Measurements from ENCODE around the gene S1PR5.

Gene S1PR5

GRCh38 chr19:10546817-10547216, 29.6 kb upstream of the S1PR5 start:
- Histone ChIP-seq H3K4me2 (ENCODE audit: low read length) (no peak overlapping the region), H3K4me1 (peaks cover 7% of the 10 kb centered on the region), H2AFZ (no peak overlapping the region), H3K27me3 (ENCODE audit: control insufficient read depth, insufficient read depth, low read length) (no peaks in the 10 kb centered on the region), H3K36me3 (ENCODE audit: control insufficient read depth, insufficient read depth, low read length) (no peaks in the 10 kb centered on the region), H3K9ac (no peak overlapping the region), H3K4me3 (ENCODE audit: low read depth, low read length) (no peak overlapping the region), H3K9me3 (ENCODE audit: control insufficient read depth, low read length) (no peaks in the 10 kb centered on the region), H3K79me2 (peaks cover 13% of the 10 kb centered on the region), H3K27ac (no peak overlapping the region)
- TF ChIP-seq CTCF (IDR thresholded peaks at IDR 0.05), result no peak

DNA sequence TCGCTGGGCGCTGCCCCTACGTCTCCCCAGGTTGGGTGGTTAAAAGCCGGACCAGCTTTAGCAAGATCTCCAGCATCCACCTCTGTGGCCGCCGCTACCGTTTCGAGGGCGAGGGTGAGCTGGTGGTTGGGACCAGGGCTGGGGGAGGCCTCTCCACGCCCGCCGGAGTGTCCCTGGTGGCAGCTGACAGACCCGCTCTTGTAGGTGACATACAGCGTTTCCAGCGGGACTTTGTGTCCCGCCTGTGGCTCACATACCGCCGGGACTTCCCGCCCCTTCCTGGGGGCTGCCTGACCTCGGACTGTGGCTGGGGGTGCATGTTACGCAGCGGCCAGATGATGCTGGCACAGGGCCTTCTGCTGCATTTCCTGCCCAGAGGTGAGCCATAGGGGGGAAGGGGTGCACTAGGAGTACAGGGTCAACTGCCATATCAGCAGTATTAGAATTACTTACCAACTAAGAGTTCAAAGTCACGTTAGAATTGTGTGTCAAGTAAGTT, 27.6 kb upstream of the S1PR5 start:
- no peaks in the 10 kb centered on the region for H3K27me3 ChIP-seq (ENCODE audit: control insufficient read depth, insufficient read depth, low read length)
- H3K9ac ChIP-seq, result no peak overlapping the region
- peaks cover 13% of the 10 kb centered on the region for H3K79me2 ChIP-seq
- H3K4me2 ChIP-seq (ENCODE audit: low read length), result peak overlapping the region; percentile 94
- no peak for TF ChIP-seq CTCF (IDR thresholded peaks at IDR 0.05)
- peak overlapping the region; percentile 88 for H3K27ac ChIP-seq
- peak overlapping the region; percentile 79 for H3K4me3 ChIP-seq (ENCODE audit: low read depth, low read length)
- H3K36me3 ChIP-seq (ENCODE audit: control insufficient read depth, insufficient read depth, low read length), result no peaks in the 10 kb centered on the region
- no peak overlapping the region for H2AFZ ChIP-seq
- peaks cover 7% of the 10 kb centered on the region for H3K4me1 ChIP-seq
- H3K9me3 ChIP-seq (ENCODE audit: control insufficient read depth, low read length), result no peaks in the 10 kb centered on the region

DNA sequence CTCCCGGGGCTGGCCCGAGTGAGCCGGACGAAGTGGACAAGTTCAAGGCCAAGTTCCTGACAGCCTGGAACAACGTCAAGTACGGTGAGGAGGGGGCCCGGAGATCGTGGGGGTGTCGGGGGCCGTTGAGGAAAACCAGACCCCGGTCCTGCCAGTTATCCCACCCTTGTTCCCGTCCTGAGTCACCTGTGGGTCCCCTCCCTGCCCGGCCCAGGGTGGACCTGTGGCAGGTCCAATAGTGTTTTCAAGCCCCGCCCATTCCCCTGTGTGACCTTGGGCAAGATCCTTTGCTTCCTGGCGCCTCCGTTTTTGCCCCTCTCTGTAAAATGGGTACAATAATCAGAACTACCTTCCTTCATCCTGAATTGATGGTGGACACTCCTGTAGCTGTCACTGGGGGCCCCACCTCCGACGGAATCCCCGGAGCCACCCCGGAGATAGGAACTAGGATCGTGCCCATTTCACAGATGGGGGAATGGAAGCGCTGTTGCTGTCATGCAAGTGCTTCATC, 27.1 kb upstream of the S1PR5 start:
- Histone ChIP-seq H3K9ac (peak overlapping the region; percentile 91), H3K27ac (peak overlapping the region; percentile 88), H3K79me2 (peaks cover 13% of the 10 kb centered on the region), H3K36me3 (ENCODE audit: control insufficient read depth, insufficient read depth, low read length) (no peaks in the 10 kb centered on the region), H2AFZ (peak overlapping the region; percentile 95), H3K9me3 (ENCODE audit: control insufficient read depth, low read length) (no peaks in the 10 kb centered on the region), H3K4me1 (peaks cover 7% of the 10 kb centered on the region), H3K4me3 (ENCODE audit: low read depth, low read length) (peak overlapping the region; percentile 79), H3K27me3 (ENCODE audit: control insufficient read depth, insufficient read depth, low read length) (no peaks in the 10 kb centered on the region), H3K4me2 (ENCODE audit: low read length) (peak overlapping the region; percentile 94)
- no peak for TF ChIP-seq CTCF (IDR thresholded peaks at IDR 0.05)

DNA sequence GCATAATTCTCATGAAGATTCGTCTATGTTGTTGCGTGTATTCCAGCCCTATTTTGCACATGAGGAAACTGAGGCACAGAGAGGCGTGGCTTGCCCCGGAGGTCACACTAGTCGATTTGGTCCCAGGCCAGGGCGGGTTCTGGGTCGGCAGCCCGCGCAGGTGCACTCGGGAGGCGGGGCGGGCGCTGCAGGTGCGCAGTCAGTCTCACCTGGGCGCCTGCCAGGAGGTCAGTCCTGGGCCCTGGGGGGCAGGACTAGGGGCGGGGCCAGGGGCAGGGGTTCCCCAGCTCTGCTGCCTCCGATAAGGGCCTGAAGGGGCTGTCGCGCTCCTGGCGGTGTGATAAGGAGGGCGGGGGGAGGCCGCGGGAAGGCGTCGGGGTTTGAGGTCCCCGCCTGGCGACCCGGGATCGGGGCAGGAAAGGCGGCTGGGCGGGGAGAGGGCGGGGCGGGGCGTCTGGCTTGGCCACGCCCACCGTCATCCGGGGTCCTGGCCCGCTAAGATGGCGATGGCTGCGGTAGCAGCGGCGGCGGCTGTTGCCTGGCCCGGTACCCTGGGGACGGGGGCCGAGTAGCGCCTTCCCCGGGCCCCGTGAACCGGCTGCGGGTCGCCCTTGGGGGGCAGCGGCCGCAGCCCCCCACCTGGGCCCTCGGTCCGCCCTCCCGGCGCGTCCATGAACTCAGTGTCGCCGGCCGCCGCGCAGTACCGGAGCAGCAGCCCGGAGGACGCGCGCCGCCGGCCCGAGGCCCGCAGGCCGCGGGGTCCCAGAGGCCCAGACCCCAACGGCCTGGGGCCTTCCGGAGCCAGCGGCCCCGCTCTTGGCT, 26.4 kb upstream of the S1PR5 start, which contains the start of gene ATG4D:
ATG4D (plus strand) TSS at position 485 of the 822 bp plus-strand sequence; CDS start at position 672, 187 bp downstream.
- Histone ChIP-seq H3K79me2 (peaks cover 13% of the 10 kb centered on the region), H3K9me3 (ENCODE audit: control insufficient read depth, low read length) (no peaks in the 10 kb centered on the region), H2AFZ (peak within 1 kb of the TSS; percentile 95), H3K4me1 (peaks cover 7% of the 10 kb centered on the region), H3K36me3 (ENCODE audit: control insufficient read depth, insufficient read depth, low read length) (no peaks in the 10 kb centered on the region), H3K4me3 (ENCODE audit: low read depth, low read length) (peak within 1 kb of the TSS; percentile 79), H3K4me2 (ENCODE audit: low read length) (peak within 1 kb of the TSS; percentile 94), H3K27ac (peak within 1 kb of the TSS; percentile 88), H3K9ac (peak within 1 kb of the TSS; percentile 91), H3K27me3 (ENCODE audit: control insufficient read depth, insufficient read depth, low read length) (no peaks in the 10 kb centered on the region)
- peak; percentile 8 for TF ChIP-seq CTCF (IDR thresholded peaks at IDR 0.05)

Data from parathyroid adenoma (tissue), 2 donors.